Neutrophil (primary cell): Measurements from ENCODE around the gene ZBED4.
"Not testable (repeated sequence)": the region's sequence is repeated elsewhere in the genome, so short reads cannot be mapped to it uniquely, and the experiment has no call there.

Source experiments
- H3K27ac ChIP-seq: fragments of 200-600 bp; sonication (generic); 2 replicates; pipeline ENCODE4 v1.5.1; 2016; ENCODE audit warnings: mild to moderate bottlenecking, moderate library complexity
- H3K27me3 ChIP-seq: fragments of 200-600 bp; sonication (generic); 2 replicates; pipeline ENCODE4 v1.6.0; 2016; ENCODE audit warnings: mild to moderate bottlenecking
- H3K36me3 ChIP-seq: fragments of 200-600 bp; sonication (generic); 2 replicates; pipeline ENCODE4 v1.5.1; 2017
- H3K4me1 ChIP-seq, 2 experiments: fragments of 200-600 bp in 1 of 2; sonication (generic) in 1 of 2; 1 replicate in 1 of 2; 2 replicates in 1 of 2; pipeline versions ENCODE4 v1.5.1 to v1.6.1; 2013 to 2016; ENCODE audit warnings: low read depth in 1 of 2, low read length in 1 of 2, mild to moderate bottlenecking in 1 of 2, moderate library complexity in 1 of 2; ENCODE audit not compliant: control insufficient read depth in 1 of 2, insufficient read depth in 1 of 2
- H3K4me3 ChIP-seq, 2 experiments: fragments of 200-600 bp in 1 of 2; sonication (generic) in 1 of 2; 1 replicate in 1 of 2; 2 replicates in 1 of 2; pipeline ENCODE4 v1.5.1; 2013 to 2016; ENCODE audit warnings: low read depth in 1 of 2, low read length in 1 of 2, mild to moderate bottlenecking in 1 of 2, moderate library complexity in 1 of 2
- H3K9me3 ChIP-seq: fragments of 200-600 bp; sonication (generic); 2 replicates; pipeline ENCODE4 v1.5.1; 2016
- TF ChIP-seq, protein P1 (sequence below): fragments of 200-600 bp; sonication (generic); IDR thresholded peaks from 2 replicates; pipeline ENCODE4 v1.5.1; 2016; ENCODE audit warnings: antibody characterized with exemption

The ZBED4 gene

GRCh38 chr22:49850021-49850911 lies 3.4 kb upstream of the ZBED4 start:
- H3K27me3 ChIP-seq: peaks cover 4% of the 10 kb centered on the region
- TF ChIP-seq, protein P1, sequence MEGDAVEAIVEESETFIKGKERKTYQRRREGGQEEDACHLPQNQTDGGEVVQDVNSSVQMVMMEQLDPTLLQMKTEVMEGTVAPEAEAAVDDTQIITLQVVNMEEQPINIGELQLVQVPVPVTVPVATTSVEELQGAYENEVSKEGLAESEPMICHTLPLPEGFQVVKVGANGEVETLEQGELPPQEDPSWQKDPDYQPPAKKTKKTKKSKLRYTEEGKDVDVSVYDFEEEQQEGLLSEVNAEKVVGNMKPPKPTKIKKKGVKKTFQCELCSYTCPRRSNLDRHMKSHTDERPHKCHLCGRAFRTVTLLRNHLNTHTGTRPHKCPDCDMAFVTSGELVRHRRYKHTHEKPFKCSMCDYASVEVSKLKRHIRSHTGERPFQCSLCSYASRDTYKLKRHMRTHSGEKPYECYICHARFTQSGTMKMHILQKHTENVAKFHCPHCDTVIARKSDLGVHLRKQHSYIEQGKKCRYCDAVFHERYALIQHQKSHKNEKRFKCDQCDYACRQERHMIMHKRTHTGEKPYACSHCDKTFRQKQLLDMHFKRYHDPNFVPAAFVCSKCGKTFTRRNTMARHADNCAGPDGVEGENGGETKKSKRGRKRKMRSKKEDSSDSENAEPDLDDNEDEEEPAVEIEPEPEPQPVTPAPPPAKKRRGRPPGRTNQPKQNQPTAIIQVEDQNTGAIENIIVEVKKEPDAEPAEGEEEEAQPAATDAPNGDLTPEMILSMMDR: no peak

DNA sequence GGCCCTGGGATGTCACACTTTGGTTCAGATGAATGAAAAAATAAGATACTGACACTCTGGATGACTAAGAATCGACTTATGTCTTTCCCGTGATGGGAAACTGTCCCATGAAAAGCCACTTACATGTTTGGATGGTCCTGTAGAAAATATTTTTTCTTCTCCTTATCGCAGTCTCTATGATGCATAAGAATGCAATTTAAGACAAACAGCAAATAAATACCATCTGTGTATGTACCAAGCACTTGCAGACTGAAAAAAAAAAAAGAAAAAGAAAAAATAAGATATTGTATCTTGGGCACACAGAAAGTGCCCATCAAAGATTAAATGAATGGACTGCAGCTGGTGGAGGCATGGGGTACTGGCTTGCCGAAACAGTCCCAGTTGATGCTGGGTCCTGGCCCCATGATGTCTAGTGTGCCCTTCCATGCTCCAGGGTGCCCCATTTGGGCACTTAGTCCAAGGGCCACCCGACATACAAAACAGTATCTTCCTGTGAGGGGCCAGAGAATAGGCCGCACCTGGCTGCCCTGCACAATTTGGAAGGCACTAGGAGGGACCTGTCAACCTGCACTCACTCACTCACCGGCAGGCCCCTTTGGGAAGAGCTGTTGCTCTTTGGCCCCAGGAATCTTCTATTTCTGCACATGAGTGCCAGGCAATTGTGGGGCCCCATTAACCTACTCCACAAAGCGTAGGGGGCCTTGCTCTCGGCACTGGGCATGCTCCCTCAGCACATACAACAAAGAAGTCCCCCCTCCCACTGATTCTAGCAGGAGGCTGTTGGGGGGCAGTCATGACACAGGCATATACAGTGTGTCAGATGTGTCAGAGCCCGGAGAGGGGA lies 2.5 kb upstream of the ZBED4 start:
- peaks cover 44 to 50% of the 10 kb centered on the region in 2 experiments for H3K4me1 ChIP-seq

More at GRCh38 chr22:49850021-49850911, 3.4 kb upstream of the ZBED4 start:
- H3K9me3 ChIP-seq: no peaks in the 10 kb centered on the region
- no peak overlapping the region for H3K27ac ChIP-seq
- peak overlapping the region; percentile 72 to 85 for H3K4me3 ChIP-seq
- H3K4me1 ChIP-seq: peaks cover 34 to 41% of the 10 kb centered on the region in 2 experiments
- H3K36me3 ChIP-seq: no peaks in the 10 kb centered on the region

DNA sequence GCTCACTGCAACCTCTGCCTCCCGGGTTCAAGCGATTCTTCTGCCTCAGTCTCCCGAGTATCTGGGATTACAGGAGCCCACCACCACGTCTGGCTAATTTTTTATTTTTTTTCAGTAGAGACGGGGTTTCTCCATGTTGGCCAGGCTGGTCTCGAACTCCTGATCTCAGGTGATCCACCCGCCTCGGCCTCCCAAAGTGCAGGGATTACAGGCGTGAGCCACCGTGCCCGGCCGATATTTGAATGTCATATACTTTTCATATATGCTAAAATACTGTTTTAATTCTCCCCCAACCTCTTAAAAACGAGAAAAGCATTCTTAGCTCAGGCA lies 1.1 kb upstream of the ZBED4 start:
- H3K27me3 ChIP-seq, H3K9me3 ChIP-seq, H3K36me3 ChIP-seq: not testable (repeated sequence)
- Histone ChIP-seq H3K4me1 (peaks cover 45 to 50% of the 10 kb centered on the region in 2 experiments), H3K4me3 (peak overlapping the region; percentile 73 to 91), H3K27ac (peak overlapping the region; percentile 88)

More for the DNA sequence above, 2.5 kb upstream of the ZBED4 start:
- H3K36me3 ChIP-seq: no peaks in the 10 kb centered on the region
- peaks cover 4% of the 10 kb centered on the region for H3K27me3 ChIP-seq
- H3K4me3 ChIP-seq: no peak overlapping the region
- H3K27ac ChIP-seq: no peak overlapping the region
- no peaks in the 10 kb centered on the region for H3K9me3 ChIP-seq
- TF ChIP-seq, protein P1: no peak

DNA sequence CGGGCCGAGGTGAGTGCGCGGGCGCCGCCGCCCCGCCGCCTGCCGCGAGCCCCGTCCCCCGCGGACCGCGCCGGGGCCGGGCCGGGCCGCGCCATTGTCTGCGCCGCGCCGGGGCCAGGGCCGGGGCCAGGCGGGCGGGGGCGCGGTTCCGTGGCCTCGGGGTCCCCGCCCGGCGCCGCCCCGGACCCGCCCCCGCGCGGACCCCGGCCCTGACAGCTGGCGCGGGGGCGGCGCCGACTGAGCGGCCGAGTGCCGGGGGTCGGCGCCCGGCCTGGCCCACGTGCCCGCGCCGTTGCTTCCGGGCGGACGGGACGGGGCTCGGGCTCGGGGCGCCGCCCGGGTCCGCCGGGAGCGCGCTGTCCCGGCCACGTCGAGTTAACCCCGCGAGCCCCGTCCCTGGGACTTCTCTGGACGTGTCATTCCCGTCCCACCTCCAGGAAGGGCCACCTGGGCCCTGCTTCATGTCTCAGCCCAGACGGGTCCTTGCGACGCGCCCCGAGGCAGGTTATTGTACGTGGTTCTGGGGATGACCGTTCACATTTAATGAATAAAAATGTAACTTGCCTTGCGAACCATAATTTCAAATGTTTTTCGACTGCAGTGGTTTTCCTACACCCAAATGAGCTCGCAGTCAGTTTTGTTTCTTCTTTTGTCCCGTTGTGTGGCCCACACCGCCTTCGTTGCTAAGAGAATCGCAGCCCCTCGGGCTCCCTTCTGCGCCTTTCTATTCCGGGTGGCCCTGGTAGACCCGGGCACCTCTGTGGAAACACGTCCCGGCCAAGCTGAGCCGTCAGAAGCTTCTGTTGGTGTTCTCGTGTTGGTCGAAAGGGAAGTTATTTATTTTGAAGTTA lies 562 bp downstream of the ZBED4 start:
- peaks cover 41 to 42% of the 10 kb centered on the region in 2 experiments for H3K4me1 ChIP-seq
- H3K27ac ChIP-seq: peak overlapping the region; percentile 74

DNA sequence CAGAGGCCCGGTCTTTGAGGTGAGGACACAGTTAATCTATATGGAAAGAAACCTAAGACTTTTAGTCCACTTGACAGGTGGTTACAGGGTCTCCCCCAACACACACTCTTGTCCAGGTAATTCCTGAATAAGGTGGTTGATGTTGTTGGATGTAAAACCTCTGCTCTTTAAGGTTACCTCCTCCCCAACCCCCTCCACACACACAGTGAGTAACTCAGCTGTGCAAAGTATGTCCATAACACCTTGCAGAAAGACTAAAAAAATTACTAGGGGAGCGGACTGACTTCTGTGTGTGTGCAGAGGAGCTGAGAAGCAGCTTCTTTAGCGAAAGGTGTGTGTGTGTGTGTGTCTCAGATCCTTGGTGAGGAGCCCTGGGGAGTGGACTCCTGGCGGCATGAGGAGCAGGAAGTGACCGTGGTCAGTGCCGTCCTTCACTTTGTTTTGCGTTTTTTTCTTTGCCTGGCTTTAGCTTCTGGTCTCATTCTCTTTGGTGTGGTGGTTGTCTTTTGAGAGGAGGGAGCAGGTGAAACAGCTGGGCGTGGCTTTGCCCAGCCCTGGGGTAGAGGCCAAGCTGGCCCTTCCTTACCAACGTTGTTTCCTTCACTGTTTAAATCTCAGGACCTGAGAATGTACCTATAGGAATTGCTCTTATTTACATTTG lies 1.7 kb downstream of the ZBED4 start:
- TF ChIP-seq, protein P1: no peak
- Histone ChIP-seq H3K36me3 (no peaks in the 10 kb centered on the region), H3K9me3 (no peaks in the 10 kb centered on the region), H3K4me1 (peaks cover 31 to 35% of the 10 kb centered on the region in 2 experiments), H3K27ac (peak overlapping the region; percentile 74), H3K4me3 (peak overlapping the region; percentile 67 to 77), H3K27me3 (no peaks in the 10 kb centered on the region)

More for the DNA sequence above, 562 bp downstream of the ZBED4 start:
- Histone ChIP-seq H3K27me3 (peaks cover 4% of the 10 kb centered on the region), H3K9me3 (no peaks in the 10 kb centered on the region), H3K4me3 (peak overlapping the region; percentile 67 to 77), H3K36me3 (no peaks in the 10 kb centered on the region)
- TF ChIP-seq, protein P1: no peak
